K562 (cell line): ENCODE measurements around the gene SOX6.

ENCODE experiments used
- EP300 ChIP-seq: IDR thresholded peaks from 2 replicates; pipeline ENCODE4 v1.6.1; 2012; ENCODE audit warnings: low read length, improper control_type of control experiment
- FOXA3 ChIP-seq, 2 experiments: fragments of 450-650 bp in 1 of 2; sonication (generic) in 1 of 2; formaldehyde crosslinking; IDR thresholded peaks in 1 of 2; conservative IDR thresholded peaks in 1 of 2; 2 replicates each; pipeline versions ENCODE4 v1.4.0 to v1.8.0; 2020 to 2022; ENCODE audit warnings: mild to moderate bottlenecking in 2 of 2, missing genetic modification reagents in 1 of 2
- NCOR1 ChIP-seq: fragments of 450-650 bp; IDR thresholded peaks from 2 replicates; pipeline ENCODE4 v1.6.1; 2016; ENCODE audit warnings: mild to moderate bottlenecking, moderate library complexity
- STAT6 ChIP-seq: sonication (generic); formaldehyde crosslinking; IDR thresholded peaks from 2 replicates; pipeline ENCODE4 v1.8.1; 2023; ENCODE audit warnings: mild to moderate bottlenecking, missing genetic modification reagents
- ZFPM2 ChIP-seq: fragments of 250-450 bp; sonication (Bioruptor Pico); IDR thresholded peaks from 2 replicates; pipeline ENCODE4 v1.5.1; 2022; ENCODE audit warnings: mild to moderate bottlenecking
- ZNF274 ChIP-seq: IDR thresholded peaks from 2 replicates; pipeline ENCODE4 v1.6.1; 2011; ENCODE audit warnings: low read depth, mild to moderate bottlenecking, low read length, moderate library complexity, borderline replicate concordance
- TF ChIP-seq, protein P1 (sequence below), 3 experiments: IDR thresholded peaks in 2 of 3; conservative IDR thresholded peaks in 1 of 3; 2 replicates each; pipeline ENCODE4 v1.5.1; 2011 to 2012; ENCODE audit warnings: low read length in 3 of 3, mild to moderate bottlenecking in 3 of 3, control low read depth in 2 of 3, improper control_type of control experiment in 1 of 3, inconsistent platforms in 1 of 3, low read depth in 1 of 3, mixed read lengths in 1 of 3, moderate library complexity in 1 of 3; ENCODE audit not compliant: insufficient read depth in 2 of 3
- TF ChIP-seq, protein P2 (sequence below): fragments of 250-450 bp; sonication (Bioruptor Pico); IDR thresholded peaks from 2 replicates; pipeline ENCODE4 v1.5.0; 2022; ENCODE audit warnings: mild to moderate bottlenecking

GRCh38 chr11:15933886-15934625 lies 422.3 kb downstream of the SOX6 start:
- no peak for TF ChIP-seq EP300
- TF ChIP-seq, protein P1, sequence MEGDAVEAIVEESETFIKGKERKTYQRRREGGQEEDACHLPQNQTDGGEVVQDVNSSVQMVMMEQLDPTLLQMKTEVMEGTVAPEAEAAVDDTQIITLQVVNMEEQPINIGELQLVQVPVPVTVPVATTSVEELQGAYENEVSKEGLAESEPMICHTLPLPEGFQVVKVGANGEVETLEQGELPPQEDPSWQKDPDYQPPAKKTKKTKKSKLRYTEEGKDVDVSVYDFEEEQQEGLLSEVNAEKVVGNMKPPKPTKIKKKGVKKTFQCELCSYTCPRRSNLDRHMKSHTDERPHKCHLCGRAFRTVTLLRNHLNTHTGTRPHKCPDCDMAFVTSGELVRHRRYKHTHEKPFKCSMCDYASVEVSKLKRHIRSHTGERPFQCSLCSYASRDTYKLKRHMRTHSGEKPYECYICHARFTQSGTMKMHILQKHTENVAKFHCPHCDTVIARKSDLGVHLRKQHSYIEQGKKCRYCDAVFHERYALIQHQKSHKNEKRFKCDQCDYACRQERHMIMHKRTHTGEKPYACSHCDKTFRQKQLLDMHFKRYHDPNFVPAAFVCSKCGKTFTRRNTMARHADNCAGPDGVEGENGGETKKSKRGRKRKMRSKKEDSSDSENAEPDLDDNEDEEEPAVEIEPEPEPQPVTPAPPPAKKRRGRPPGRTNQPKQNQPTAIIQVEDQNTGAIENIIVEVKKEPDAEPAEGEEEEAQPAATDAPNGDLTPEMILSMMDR (IDR thresholded peaks at IDR 0.05 in 2 of 3, conservative IDR thresholded peaks at IDR 0.05 in 1 of 3; ENCODE audit: insufficient read depth in 2 of 3, low read depth in 1 of 3, low read length in 3 of 3): no peak
- TF ChIP-seq ZFPM2: no peak
- no peak for TF ChIP-seq ZNF274
- TF ChIP-seq, protein P2, sequence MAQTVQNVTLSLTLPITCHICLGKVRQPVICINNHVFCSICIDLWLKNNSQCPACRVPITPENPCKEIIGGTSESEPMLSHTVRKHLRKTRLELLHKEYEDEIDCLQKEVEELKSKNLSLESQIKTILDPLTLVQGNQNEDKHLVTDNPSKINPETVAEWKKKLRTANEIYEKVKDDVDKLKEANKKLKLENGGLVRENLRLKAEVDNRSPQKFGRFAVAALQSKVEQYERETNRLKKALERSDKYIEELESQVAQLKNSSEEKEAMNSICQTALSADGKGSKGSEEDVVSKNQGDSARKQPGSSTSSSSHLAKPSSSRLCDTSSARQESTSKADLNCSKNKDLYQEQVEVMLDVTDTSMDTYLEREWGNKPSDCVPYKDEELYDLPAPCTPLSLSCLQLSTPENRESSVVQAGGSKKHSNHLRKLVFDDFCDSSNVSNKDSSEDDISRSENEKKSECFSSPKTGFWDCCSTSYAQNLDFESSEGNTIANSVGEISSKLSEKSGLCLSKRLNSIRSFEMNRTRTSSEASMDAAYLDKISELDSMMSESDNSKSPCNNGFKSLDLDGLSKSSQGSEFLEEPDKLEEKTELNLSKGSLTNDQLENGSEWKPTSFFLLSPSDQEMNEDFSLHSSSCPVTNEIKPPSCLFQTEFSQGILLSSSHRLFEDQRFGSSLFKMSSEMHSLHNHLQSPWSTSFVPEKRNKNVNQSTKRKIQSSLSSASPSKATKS (CRISPR knock-in tag): no peak
- no peak for TF ChIP-seq FOXA3 (CRISPR knock-in tag; conservative IDR thresholded peaks at IDR 0.05 in 1 of 2, IDR thresholded peaks at IDR 0.05 in 1 of 2)
- TF ChIP-seq STAT6 (CRISPR knock-in tag): no peak
- TF ChIP-seq NCOR1: no peak
